Measurements from ENCODE around the gene STYXL2. TPM values are rescaled to one million over a fixed set of nuclear protein-coding genes. Genes with fewer than 3 reads are reported as not detected.

Gene STYXL2
- total and polyA plus RNA-seq, 2 donors (not counting 1 experiment from before 2014, with no cell fraction given): not detected

DNA sequence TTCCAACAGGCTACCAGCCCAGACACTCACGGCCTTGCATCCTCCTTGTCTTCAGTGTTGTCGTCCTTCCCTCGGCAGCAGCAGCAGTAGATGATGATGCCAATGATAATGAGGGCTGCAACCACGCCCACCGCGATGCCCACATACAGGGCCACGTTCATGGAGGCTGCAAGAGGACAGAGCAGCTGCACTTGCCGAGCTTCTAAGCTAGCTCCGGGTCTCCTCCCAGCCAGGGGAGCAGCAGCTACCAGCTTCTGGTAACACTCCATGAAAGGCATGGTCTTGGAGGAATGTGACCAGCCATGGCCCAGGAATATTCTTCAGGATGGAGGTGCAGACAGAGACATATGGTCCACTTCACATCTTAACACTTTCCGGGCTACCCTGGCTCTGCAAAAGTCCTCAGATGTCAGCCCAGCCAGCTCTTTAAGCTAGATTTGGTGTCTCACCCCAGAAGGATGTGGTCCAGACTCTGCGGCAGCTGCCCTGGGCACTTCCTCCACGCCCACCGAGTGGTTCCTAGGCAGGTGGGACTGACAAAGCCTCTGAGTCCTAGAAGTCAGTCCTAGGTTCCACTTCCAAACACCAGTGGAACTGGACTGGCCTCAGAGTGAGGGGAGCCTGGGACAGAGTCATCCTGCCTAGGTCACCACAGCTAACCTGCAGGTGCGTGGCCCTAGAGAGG is 38.8 kb upstream of the STYXL2 start:
- TF ChIP-seq EZH2 (IDR thresholded peaks at IDR 0.05; ENCODE audit: borderline replicate concordance, insufficient read depth, low read depth, low read length, poor library complexity, severe bottlenecking): no peak
- TF ChIP-seq, protein P1, sequence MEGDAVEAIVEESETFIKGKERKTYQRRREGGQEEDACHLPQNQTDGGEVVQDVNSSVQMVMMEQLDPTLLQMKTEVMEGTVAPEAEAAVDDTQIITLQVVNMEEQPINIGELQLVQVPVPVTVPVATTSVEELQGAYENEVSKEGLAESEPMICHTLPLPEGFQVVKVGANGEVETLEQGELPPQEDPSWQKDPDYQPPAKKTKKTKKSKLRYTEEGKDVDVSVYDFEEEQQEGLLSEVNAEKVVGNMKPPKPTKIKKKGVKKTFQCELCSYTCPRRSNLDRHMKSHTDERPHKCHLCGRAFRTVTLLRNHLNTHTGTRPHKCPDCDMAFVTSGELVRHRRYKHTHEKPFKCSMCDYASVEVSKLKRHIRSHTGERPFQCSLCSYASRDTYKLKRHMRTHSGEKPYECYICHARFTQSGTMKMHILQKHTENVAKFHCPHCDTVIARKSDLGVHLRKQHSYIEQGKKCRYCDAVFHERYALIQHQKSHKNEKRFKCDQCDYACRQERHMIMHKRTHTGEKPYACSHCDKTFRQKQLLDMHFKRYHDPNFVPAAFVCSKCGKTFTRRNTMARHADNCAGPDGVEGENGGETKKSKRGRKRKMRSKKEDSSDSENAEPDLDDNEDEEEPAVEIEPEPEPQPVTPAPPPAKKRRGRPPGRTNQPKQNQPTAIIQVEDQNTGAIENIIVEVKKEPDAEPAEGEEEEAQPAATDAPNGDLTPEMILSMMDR (IDR thresholded peaks at IDR 0.05): no peak
- intact Hi-C loops (cut with micrococcal nuclease): loop anchor here (5.0 kb wide), 1 partner anchor 78 kb away; the partner anchor contains the start of gene ILDR2
- no peak overlapping the region for H3K4me2 ChIP-seq (replicated peaks; ENCODE audit: low read depth, low read length, poor library complexity, severe bottlenecking)
- Mint-ChIP-seq H3K9me3 (ENCODE audit: insufficient read depth) (no peaks in the 10 kb centered on the region), H3K27me3 (peaks cover 4% of the 10 kb centered on the region), H3K4me1 (peaks cover 4% of the 10 kb centered on the region), H3K4me3 (no peak overlapping the region), H3K27ac (no peak overlapping the region)
- H4K20me1 ChIP-seq (ENCODE audit: control insufficient read depth, insufficient read depth, low read length, poor library complexity, severe bottlenecking): no peaks in the 10 kb centered on the region
- CTCF ChIA-PET: interaction anchor here (17.0 kb wide), 1 partner anchor 148 kb away, joined by 944 read pairs; no protein-coding TSS in a partner anchor
- POLR2A ChIA-PET: no interaction called here
- 82% methylated on average over 13 of the region's 14 CpGs for WGBS (ENCODE audit: insufficient coverage)
- H3K9ac ChIP-seq (ENCODE audit: low read length): no peak overlapping the region
- no peak overlapping the region for H3K4me3 ChIP-seq (ENCODE audit: control extremely low read depth in 1 of 5, extremely low read depth in 1 of 5, insufficient read depth in 1 of 5, low read depth in 2 of 5, low read length in 4 of 5)
- H3K9me3 ChIP-seq (ENCODE audit: control extremely low read depth in 1 of 3, control insufficient read depth in 2 of 3, insufficient read depth in 1 of 3, low read length in 2 of 3): no peaks in the 10 kb centered on the region
- peaks cover 0 to 7% (median 0%) of the 10 kb centered on the region in 4 experiments for H3K27me3 ChIP-seq (replicated peaks in 1 of 4; ENCODE audit: control extremely low read depth in 1 of 4, control insufficient read depth in 3 of 4, insufficient read depth in 4 of 4, low read length in 3 of 4)
- H3K4me1 ChIP-seq (ENCODE audit: control insufficient read depth in 2 of 2, insufficient read depth in 2 of 2, low read length in 2 of 2): peaks cover 3 to 6% of the 10 kb centered on the region in 2 donors
- H3K36me3 ChIP-seq (replicated peaks in 1 of 2; ENCODE audit: control extremely low read depth in 1 of 2, control insufficient read depth in 1 of 2, extremely low read depth in 1 of 2, insufficient read depth in 2 of 2, low read length in 1 of 2): no peaks in the 10 kb centered on the region
- H3K79me2 ChIP-seq (ENCODE audit: control insufficient read depth, insufficient read depth, low read length): no peaks in the 10 kb centered on the region
- DNase-seq (no peak), ATAC-seq (ENCODE audit: low read depth) (no peak)
- H2AFZ ChIP-seq (ENCODE audit: insufficient read depth, low read depth, low read length, poor library complexity, severe bottlenecking): no peak overlapping the region
- no peak overlapping the region for H3K27ac ChIP-seq (ENCODE audit: low read length in 2 of 2)

DNA sequence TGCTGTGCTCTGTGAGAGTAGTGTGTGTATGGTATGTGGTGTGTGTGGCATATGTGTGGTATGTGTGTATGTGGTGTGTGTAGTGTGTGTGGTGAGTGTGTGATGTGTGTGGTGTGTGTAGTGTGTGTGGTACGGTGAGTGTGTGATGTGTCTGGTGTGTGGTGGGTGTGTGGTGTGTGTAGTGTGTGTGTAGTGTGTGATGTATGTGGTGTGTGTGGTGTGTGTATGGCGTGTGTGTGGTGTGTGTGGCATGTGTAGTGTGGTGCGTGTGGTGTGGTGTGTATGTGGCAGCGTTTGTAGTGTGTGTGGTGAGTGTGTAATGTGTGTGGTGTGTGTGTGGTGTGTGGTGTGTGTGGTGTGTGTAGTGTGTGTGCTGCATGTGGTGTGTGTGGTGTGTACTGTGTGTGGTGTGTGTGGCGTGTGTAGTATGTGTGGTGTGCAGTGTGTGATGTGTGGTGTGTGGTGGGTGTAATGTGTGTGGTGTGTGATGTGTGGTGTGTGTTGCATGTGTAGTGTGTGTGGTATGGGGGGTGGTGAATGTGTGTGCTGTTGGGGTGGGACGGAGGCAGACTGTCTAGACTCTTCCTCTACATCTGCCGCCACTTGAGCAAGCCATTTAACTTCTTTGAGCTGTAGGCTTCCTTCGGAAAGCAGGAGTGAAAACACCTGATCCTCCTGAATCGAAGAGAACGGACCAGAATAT is 37.2 kb upstream of the STYXL2 start:
- Histone ChIP-seq H3K36me3 (replicated peaks in 1 of 2; ENCODE audit: control extremely low read depth in 1 of 2, control insufficient read depth in 1 of 2, extremely low read depth in 1 of 2, insufficient read depth in 2 of 2, low read length in 1 of 2) (no peaks in the 10 kb centered on the region), H3K79me2 (ENCODE audit: control insufficient read depth, insufficient read depth, low read length) (no peaks in the 10 kb centered on the region), H3K9me3 (ENCODE audit: control extremely low read depth in 1 of 3, control insufficient read depth in 2 of 3, insufficient read depth in 1 of 3, low read length in 2 of 3) (no peaks in the 10 kb centered on the region), H2AFZ (ENCODE audit: insufficient read depth, low read depth, low read length, poor library complexity, severe bottlenecking) (no peak overlapping the region), H3K4me2 (replicated peaks; ENCODE audit: low read depth, low read length, poor library complexity, severe bottlenecking) (no peak overlapping the region), H3K27ac (ENCODE audit: low read length in 2 of 2) (no peak overlapping the region), H3K4me3 (ENCODE audit: control extremely low read depth in 1 of 5, extremely low read depth in 1 of 5, insufficient read depth in 1 of 5, low read depth in 2 of 5, low read length in 4 of 5) (no peak overlapping the region), H3K27me3 (replicated peaks in 1 of 4; ENCODE audit: control extremely low read depth in 1 of 4, control insufficient read depth in 3 of 4, insufficient read depth in 4 of 4, low read length in 3 of 4) (peaks cover 0 to 10% (median 0%) of the 10 kb centered on the region in 4 experiments), H3K9ac (ENCODE audit: low read length) (no peak overlapping the region), H3K4me1 (ENCODE audit: control insufficient read depth in 2 of 2, insufficient read depth in 2 of 2, low read length in 2 of 2) (peaks cover 3 to 6% of the 10 kb centered on the region in 2 donors), H4K20me1 (ENCODE audit: control insufficient read depth, insufficient read depth, low read length, poor library complexity, severe bottlenecking) (no peaks in the 10 kb centered on the region)
- ChIA-PET POLR2A (no interaction called here), CTCF (interaction anchor here (0.9 to 17.0 kb wide), 10 partner anchors 12 to 386 kb away, joined by 3 to 944 read pairs (median 4); no protein-coding TSS in a partner anchor)
- Mint-ChIP-seq H3K27me3 (peaks cover 7% of the 10 kb centered on the region), H3K27ac (no peak overlapping the region), H3K4me3 (no peak overlapping the region), H3K4me1 (peaks cover 4% of the 10 kb centered on the region), H3K9me3 (ENCODE audit: insufficient read depth) (no peaks in the 10 kb centered on the region)
- DNase-seq: no peak
- WGBS (ENCODE audit: insufficient coverage): 58% methylated on average over 6 of the region's 10 CpGs
- ATAC-seq (ENCODE audit: low read depth): no peak
- no peak for TF ChIP-seq EZH2 (IDR thresholded peaks at IDR 0.05; ENCODE audit: borderline replicate concordance, insufficient read depth, low read depth, low read length, poor library complexity, severe bottlenecking)
- TF ChIP-seq, protein P1 (IDR thresholded peaks at IDR 0.05): no peak
- intact Hi-C loops (cut with micrococcal nuclease): loop anchor here (5.0 kb wide), 1 partner anchor 79 kb away; the partner anchor contains the start of gene ILDR2

Data from B cell (primary cell).